HEK293T (cell line): ENCODE results near the gene TRIM29.

Experiments
- CTCF ChIA-PET: fragments of 350-600 bp; formaldehyde crosslinking; extraction: SDS; loops from one replicate; lab custom pipeline; 2021; ENCODE audit warnings: antibody characterized with exemption, inconsistent platforms; lab: Yijun Ruan, JAX
- POLR2A ChIA-PET: fragments of 350-600 bp; formaldehyde crosslinking; extraction: SDS; loops from one replicate; lab custom pipeline; 2020; ENCODE audit warnings: antibody characterized with exemption, inconsistent platforms; lab: Yijun Ruan, JAX
- DNase-seq: peaks from one replicate; pipeline ENCODE4 v3.0.0; 2012; ENCODE audit warnings: mixed read lengths; ENCODE audit errors: extremely low spot score
- ARNT ChIP-seq: fragments of 450-650 bp; IDR thresholded peaks from 2 replicates; pipeline ENCODE4 v1.6.1; 2017; ENCODE audit warnings: mild to moderate bottlenecking
- BHLHE40 ChIP-seq: fragments of 450-650 bp; IDR thresholded peaks from 2 replicates; pipeline ENCODE4 v1.6.1; 2016; ENCODE audit warnings: mild to moderate bottlenecking, moderate library complexity, borderline replicate concordance
- CTBP1 ChIP-seq: fragments of 450-650 bp; IDR thresholded peaks from 2 replicates; pipeline ENCODE4 v1.6.1; 2016; ENCODE audit warnings: borderline replicate concordance
- ELF4 ChIP-seq: fragments of 450-650 bp; IDR thresholded peaks from 2 replicates; pipeline ENCODE4 v1.6.1; 2017; ENCODE audit warnings: antibody characterized with exemption
- FOXA1 ChIP-seq: fragments of 450-650 bp; IDR thresholded peaks from 2 replicates; pipeline ENCODE4 v1.6.1; 2016; ENCODE audit warnings: mild to moderate bottlenecking
- FOXK2 ChIP-seq: fragments of 450-650 bp; IDR thresholded peaks from 2 replicates; pipeline ENCODE4 v1.6.1; 2016; ENCODE audit warnings: mild to moderate bottlenecking
- FOXM1 ChIP-seq: fragments of 450-650 bp; IDR thresholded peaks from 2 replicates; pipeline ENCODE4 v1.6.1; 2017; ENCODE audit warnings: mild to moderate bottlenecking, borderline replicate concordance
- HDGF ChIP-seq: fragments of 450-650 bp; IDR thresholded peaks from 2 replicates; pipeline ENCODE4 v1.6.1; 2017; ENCODE audit warnings: antibody characterized with exemption, borderline replicate concordance
- L3MBTL2 ChIP-seq: fragments of 450-650 bp; conservative IDR thresholded peaks from 2 replicates; pipeline ENCODE4 v1.6.1; 2016; ENCODE audit warnings: mild to moderate bottlenecking
- LEF1 ChIP-seq: fragments of 450-650 bp; IDR thresholded peaks from 2 replicates; pipeline ENCODE4 v1.6.1; 2017; ENCODE audit warnings: mild to moderate bottlenecking, borderline replicate concordance
- NFRKB ChIP-seq: fragments of 450-650 bp; IDR thresholded peaks from 2 replicates; pipeline ENCODE4 v1.6.1; 2016; ENCODE audit warnings: mild to moderate bottlenecking, moderate library complexity
- PKNOX1 ChIP-seq: fragments of 450-650 bp; IDR thresholded peaks from 2 replicates; pipeline ENCODE4 v1.6.1; 2016
- SP1 ChIP-seq: fragments of 450-650 bp; IDR thresholded peaks from 2 replicates; pipeline ENCODE4 v1.6.1; 2017
- SUZ12 ChIP-seq: fragments of 450-650 bp; IDR thresholded peaks from 2 replicates; pipeline ENCODE4 v1.6.1; 2016; ENCODE audit warnings: mild to moderate bottlenecking
- TARDBP ChIP-seq: fragments of 450-650 bp; IDR thresholded peaks from 2 replicates; pipeline ENCODE4 v1.6.1; 2016
- ZNF384 ChIP-seq: fragments of 450-650 bp; IDR thresholded peaks from 2 replicates; pipeline ENCODE4 v1.6.1; 2016

Gene TRIM29

DNA sequence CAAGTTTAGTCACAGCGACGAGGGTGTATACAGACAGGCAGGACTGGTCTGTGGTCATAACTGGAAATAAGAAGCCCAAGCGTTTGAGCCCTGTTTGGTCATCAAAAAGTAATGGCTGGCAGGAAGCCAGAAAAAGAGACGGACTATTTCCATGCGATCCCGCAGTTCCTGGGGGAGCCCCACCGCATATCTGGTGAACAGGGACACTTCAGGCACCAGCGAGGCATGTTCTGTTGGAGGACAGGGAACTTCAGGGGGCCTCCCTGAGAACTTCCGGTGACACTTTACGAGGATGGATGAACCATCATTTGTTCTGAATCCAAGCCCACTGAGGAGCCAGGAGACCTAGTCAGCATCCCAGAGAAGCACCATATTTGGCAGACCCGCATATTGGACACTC lies 29.7 kb upstream of the TRIM29 start:
- POLR2A ChIA-PET, result no interaction called here
- no peak for TF ChIP-seq ARNT
- no peak for TF ChIP-seq BHLHE40
- TF ChIP-seq LEF1, result no peak
- no peak for TF ChIP-seq HDGF
- TF ChIP-seq TARDBP, result no peak
- TF ChIP-seq L3MBTL2, result no peak
- TF ChIP-seq ELF4, result no peak
- no peak for TF ChIP-seq FOXK2
- TF ChIP-seq ZNF384, result no peak
- no peak for TF ChIP-seq SUZ12
- no peak for TF ChIP-seq PKNOX1
- DNase-seq, result no peak
- CTCF ChIA-PET, result interaction anchor here (0.8 kb wide), 1 partner anchor 742 kb away, joined by 3 read pairs; no protein-coding TSS in a partner anchor

- ChIA-PET CTCF (no interaction called here), POLR2A (no interaction called here)
- no peak for TF ChIP-seq FOXA1
- TF ChIP-seq ARNT, result no peak
- no peak for DNase-seq
Measured at GRCh38 chr11:120160436-120160835, 22.5 kb upstream of the TRIM29 start.

- no peak for TF ChIP-seq LEF1
- POLR2A ChIA-PET, result no interaction called here
- CTCF ChIA-PET, result no interaction called here
- no peak for DNase-seq
Measured at GRCh38 chr11:120153221-120153620, 15.3 kb upstream of the TRIM29 start.

DNA sequence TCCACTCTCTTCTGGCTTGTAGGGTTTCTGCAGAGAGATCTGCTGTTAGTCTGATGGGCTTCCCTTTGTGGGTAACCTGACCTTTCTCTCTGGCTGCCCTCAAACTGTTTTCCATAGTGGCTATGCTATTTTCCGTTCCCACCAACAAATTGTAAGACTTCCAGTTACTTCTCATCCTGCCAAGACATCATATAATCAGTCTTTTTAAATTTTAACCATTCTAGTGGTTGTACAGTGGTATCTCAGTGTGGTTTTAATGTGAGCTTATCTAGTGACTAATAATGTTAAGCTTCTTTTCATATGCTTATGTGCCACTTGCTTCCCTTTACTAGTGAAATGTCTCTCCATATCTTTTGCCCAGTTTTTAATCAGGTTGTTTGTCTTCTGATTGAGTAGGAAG lies 13.6 kb upstream of the TRIM29 start:
- POLR2A ChIA-PET, result no interaction called here
- TF ChIP-seq ZNF384, result no peak
- no peak for TF ChIP-seq FOXA1
- TF ChIP-seq ELF4, result no peak
- no peak for TF ChIP-seq FOXM1
- CTCF ChIA-PET, result interaction anchor here (0.6 kb wide), 1 partner anchor 596 kb away, joined by 3 read pairs; no protein-coding TSS in a partner anchor
- DNase-seq, result no peak

DNA sequence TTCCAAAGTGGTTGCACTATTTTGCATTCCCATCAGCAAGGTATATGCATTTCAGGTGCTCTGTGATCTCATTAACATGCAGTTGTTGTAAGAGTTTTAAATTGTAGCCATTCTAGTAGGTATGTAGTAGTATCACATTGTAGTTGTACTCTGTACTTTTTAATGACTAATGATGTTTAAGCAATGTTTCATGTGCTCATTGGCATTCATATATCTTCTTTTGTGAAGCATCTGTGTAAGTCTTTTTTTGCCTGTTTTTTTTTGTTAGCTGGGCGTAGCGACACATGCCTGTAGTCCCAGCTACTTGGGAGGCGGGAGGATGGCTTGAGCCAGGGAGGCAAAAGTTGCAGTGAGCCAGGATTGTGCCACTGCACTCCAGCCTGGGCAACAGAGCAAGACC lies 11.3 kb upstream of the TRIM29 start:
- POLR2A ChIA-PET, result no interaction called here
- CTCF ChIA-PET, result no interaction called here
- TF ChIP-seq SUZ12 (no peak), CTBP1 (no peak), LEF1 (no peak)
- DNase-seq, result no peak

DNA sequence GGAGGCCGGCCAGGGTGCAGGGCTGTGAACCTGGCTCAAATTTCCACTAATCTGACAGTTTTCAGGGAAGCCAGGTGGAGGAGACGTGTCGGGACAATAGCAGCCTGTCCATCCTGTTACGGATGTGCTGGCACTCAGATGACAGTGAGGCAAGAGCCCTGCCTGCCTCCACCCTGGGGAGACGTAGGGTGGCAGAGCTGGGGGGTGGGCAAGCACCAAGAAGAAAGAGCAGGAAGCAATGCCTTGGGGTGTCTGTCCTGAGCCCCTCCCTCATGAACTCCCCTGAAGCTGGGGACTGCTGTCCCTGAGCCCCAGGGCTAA lies 10.0 kb upstream of the TRIM29 start:
- DNase-seq, result no peak
- CTCF ChIA-PET, result no interaction called here
- TF ChIP-seq L3MBTL2 (no peak), PKNOX1 (no peak), CTBP1 (no peak), ZNF384 (no peak), HDGF (no peak), SUZ12 (no peak), TARDBP (no peak), FOXK2 (no peak), FOXM1 (no peak), BHLHE40 (no peak), ARNT (no peak), SP1 (no peak), FOXA1 (no peak), LEF1 (no peak), NFRKB (no peak), ELF4 (no peak)
- POLR2A ChIA-PET, result no interaction called here

- CTCF ChIA-PET, result no interaction called here
- no peak for DNase-seq
- POLR2A ChIA-PET, result no interaction called here
- TF ChIP-seq PKNOX1, result no peak
- TF ChIP-seq SP1, result no peak
- no peak for TF ChIP-seq FOXA1
- no peak for TF ChIP-seq CTBP1
- TF ChIP-seq ARNT, result no peak
- TF ChIP-seq BHLHE40, result no peak
- no peak for TF ChIP-seq L3MBTL2
- no peak for TF ChIP-seq LEF1
- TF ChIP-seq NFRKB, result no peak
- no peak for TF ChIP-seq FOXM1
- no peak for TF ChIP-seq SUZ12
- TF ChIP-seq TARDBP, result no peak
- TF ChIP-seq FOXK2, result no peak
- TF ChIP-seq HDGF, result no peak
- TF ChIP-seq ZNF384, result no peak
- no peak for TF ChIP-seq ELF4
Measured at GRCh38 chr11:120147094-120147949, 9.4 kb upstream of the TRIM29 start.
